ENCODE data around the gene ASPHD1.

ASPHD1 gene

GRCh38 chr16:29950806-29951461 lies 50.6 kb downstream of the ASPHD1 start:
- Histone ChIP-seq H3K27ac (ENCODE audit: insufficient read depth in 1 of 2, low read depth in 1 of 2, low read length in 2 of 2, poor library complexity in 1 of 2, severe bottlenecking in 2 of 2) (no peak overlapping the region), H3K36me3 (ENCODE audit: control insufficient read depth in 4 of 4, insufficient read depth in 4 of 4, low read length in 3 of 4) (no peaks in the 10 kb centered on the region), H3K9me3 (ENCODE audit: control extremely low read depth in 1 of 5, control insufficient read depth in 4 of 5, insufficient read depth in 2 of 5, low read depth in 1 of 5, low read length in 4 of 5) (peaks cover 0 to 3% (median 0%) of the 10 kb centered on the region in 5 experiments), H3K4me3 (ENCODE audit: control insufficient read depth in 1 of 7, extremely low read depth in 1 of 7, insufficient read depth in 4 of 7, low read depth in 2 of 7, low read length in 6 of 7) (no peak overlapping the region), H3K4me1 (ENCODE audit: control extremely low read depth in 1 of 4, control insufficient read depth in 4 of 4, insufficient read depth in 4 of 4, low read length in 3 of 4) (no peaks in the 10 kb centered on the region), H3K27me3 (replicated peaks in 2 of 5; ENCODE audit: control insufficient read depth in 4 of 5, insufficient read depth in 5 of 5, low read length in 4 of 5) (no peaks in the 10 kb centered on the region)
- 91% methylated on average over 3 of the region's 4 CpGs for WGBS (ENCODE audit: insufficient coverage)
- CTCF ChIA-PET: interaction anchor here (1.1 to 1.4 kb wide), 2 partner anchors 10 to 20 kb away, joined by 3 to 4 read pairs; no protein-coding TSS in a partner anchor
- no peak for DNase-seq
- POLR2A ChIA-PET: interaction anchor here (0.8 kb wide), 1 partner anchor 25 kb away, joined by 3 read pairs; the partner anchor contains the start of gene KCTD13

- peaks cover 0 to 3% (median 0%) of the 10 kb centered on the region in 5 experiments for H3K9me3 ChIP-seq (ENCODE audit: control extremely low read depth in 1 of 5, control insufficient read depth in 4 of 5, insufficient read depth in 2 of 5, low read depth in 1 of 5, low read length in 4 of 5)
- no peaks in the 10 kb centered on the region for H3K4me1 ChIP-seq (ENCODE audit: control extremely low read depth in 1 of 4, control insufficient read depth in 4 of 4, insufficient read depth in 4 of 4, low read length in 3 of 4)
- 98% methylated on average over 8 of the region's 8 CpGs for WGBS (ENCODE audit: insufficient coverage)
- H3K27me3 ChIP-seq (replicated peaks in 2 of 5; ENCODE audit: control insufficient read depth in 4 of 5, insufficient read depth in 5 of 5, low read length in 4 of 5): no peaks in the 10 kb centered on the region
- ChIA-PET POLR2A (interaction anchor here (0.8 kb wide), 1 partner anchor 26 kb away, joined by 3 read pairs; the partner anchor contains the start of gene KCTD13), CTCF (interaction anchor here (1.4 kb wide), 1 partner anchor 9 kb away, joined by 4 read pairs; no protein-coding TSS in a partner anchor)
- H3K4me3 ChIP-seq (ENCODE audit: control insufficient read depth in 1 of 7, extremely low read depth in 1 of 7, insufficient read depth in 4 of 7, low read depth in 2 of 7, low read length in 6 of 7): no peak overlapping the region
- DNase-seq: no peak
- H3K27ac ChIP-seq (ENCODE audit: insufficient read depth in 1 of 2, low read depth in 1 of 2, low read length in 2 of 2, poor library complexity in 1 of 2, severe bottlenecking in 2 of 2): no peak overlapping the region
- H3K36me3 ChIP-seq (ENCODE audit: control insufficient read depth in 4 of 4, insufficient read depth in 4 of 4, low read length in 3 of 4): no peaks in the 10 kb centered on the region
Observed at GRCh38 chr16:29951625-29952365, 51.5 kb downstream of the ASPHD1 start.
